NCI-H460 (cell line): ENCODE data around the gene KNDC1. TPM values are rescaled to one million over a fixed set of nuclear protein-coding genes. Genes with fewer than 3 reads are reported as not detected.

Source experiments
- DNase-seq: peaks from one replicate; pipeline ENCODE4 v3.0.0-alpha.2; 2016; ENCODE audit warnings: low read depth; ENCODE audit errors: extremely low read depth
- total RNA-seq: library from RNA; depleted of rRNA; stranded (reverse); fragments of >200 nt; shearing (Covaris generic); gene quantifications from 2 replicates; pipeline ENCODE4 v1.2.3, GENCODE V29; 2014

The KNDC1 gene
- total RNA-seq, 1 experiment from 2014 or later, result 1.1 TPM

GRCh38 chr10:133187906-133188681 lies 28.1 kb downstream of the KNDC1 start:
- DNase-seq, result no peak

DNA sequence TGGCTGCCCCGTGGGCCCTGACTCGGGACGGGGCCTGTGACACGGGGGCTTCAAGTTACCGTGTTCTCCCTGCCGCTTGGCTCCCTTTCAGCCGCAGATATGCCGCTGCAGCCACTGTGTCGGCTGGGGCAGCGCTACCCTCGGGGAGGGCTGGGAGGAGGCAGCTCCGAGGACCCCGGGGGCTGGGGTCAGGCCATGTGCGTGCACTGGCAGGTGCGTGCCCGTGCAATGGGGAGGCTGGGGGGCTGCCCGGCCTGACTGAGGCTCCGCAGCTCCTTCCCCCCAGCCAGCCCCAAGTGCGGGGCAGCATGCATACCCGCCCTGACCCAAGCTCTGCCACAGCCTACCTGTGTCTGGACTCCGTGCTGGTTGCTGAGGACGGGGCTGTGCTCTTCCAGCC lies 29.2 kb downstream of the KNDC1 start:
- DNase-seq, result no peak

DNA sequence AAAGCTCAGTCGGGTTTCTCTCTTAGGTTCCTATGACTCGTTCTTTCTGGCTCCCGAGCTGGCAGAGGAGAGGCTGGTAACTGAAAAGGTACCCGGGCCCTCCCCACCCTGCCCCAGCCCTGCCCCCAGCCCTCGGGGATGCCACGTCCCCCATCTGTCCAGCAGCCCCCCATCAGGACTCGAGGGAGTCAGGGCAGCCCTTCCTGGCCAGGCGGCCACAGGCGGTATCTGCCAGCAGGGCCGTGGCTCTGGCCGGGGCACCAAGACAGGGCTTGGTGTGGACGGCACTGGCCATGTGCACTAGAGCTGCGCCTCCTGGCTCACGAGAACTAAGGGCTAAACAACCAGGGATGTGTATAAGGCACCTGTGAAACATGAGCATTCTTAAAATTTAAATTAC lies 29.7 kb downstream of the KNDC1 start:
- no peak for DNase-seq

- DNase-seq, result no peak
Observed at GRCh38 chr10:133190225-133190624, 30.2 kb downstream of the KNDC1 start.

DNA sequence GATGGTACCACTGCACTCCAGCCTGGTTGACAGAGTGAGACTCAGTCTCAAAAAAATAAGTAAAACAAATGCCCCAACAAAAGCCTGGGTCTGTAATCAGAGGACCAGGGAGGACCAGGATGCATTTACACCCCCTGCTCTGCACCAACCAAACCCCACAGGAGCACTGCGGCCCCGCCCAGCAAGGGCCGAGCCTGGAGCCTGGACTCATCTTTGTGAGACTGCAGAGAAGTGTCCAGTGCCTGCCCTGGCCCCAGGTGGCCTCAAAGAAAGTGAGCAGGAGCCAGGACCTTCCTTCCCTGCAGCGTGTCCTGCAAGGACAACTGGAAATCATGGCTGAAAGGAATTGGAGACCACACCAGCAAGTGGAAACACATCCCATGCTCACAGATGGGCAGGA lies 31.6 kb downstream of the KNDC1 start:
- DNase-seq, result no peak

DNA sequence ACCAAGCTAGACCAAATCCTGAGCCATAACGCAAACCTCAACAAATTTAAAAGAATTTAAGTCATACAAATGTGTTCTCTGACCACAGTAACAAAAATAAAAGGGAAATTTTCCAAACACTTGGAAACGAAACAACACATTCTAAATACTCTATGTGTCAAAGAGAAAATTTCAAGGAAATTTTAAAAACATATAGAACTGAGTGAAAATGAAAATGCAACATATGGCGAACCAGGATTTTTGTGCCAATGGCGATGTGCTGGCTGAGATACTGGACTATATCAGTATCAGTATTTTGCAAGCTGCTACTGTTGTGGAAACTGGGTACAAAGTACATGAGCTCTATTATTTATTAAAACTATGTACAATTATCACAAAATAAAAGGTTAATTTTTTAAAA lies 34.1 kb downstream of the KNDC1 start:
- no peak for DNase-seq

GRCh38 chr10:133195096-133195495 lies 35.1 kb downstream of the KNDC1 start:
- DNase-seq, result no peak

DNA sequence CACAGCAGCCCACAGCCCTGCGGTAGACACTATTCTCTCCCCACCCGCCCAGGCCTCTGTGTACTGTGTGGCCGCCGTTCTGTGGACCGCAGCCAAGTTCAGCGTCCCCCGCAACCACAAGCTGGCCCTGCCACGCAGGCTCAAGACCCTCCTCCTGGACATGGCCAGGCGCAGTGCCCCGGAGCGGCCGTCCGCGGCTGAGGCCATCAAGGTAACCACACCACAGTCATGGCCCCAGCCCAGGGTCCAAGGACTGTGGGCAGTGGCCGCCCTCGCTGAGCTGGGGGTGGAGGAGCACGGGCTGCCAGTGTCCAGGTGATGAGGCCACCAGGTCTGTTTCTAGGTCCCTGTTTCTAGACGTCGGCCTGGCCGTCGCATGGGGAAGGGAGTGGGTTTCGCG lies 35.6 kb downstream of the KNDC1 start:
- DNase-seq, result no peak

DNA sequence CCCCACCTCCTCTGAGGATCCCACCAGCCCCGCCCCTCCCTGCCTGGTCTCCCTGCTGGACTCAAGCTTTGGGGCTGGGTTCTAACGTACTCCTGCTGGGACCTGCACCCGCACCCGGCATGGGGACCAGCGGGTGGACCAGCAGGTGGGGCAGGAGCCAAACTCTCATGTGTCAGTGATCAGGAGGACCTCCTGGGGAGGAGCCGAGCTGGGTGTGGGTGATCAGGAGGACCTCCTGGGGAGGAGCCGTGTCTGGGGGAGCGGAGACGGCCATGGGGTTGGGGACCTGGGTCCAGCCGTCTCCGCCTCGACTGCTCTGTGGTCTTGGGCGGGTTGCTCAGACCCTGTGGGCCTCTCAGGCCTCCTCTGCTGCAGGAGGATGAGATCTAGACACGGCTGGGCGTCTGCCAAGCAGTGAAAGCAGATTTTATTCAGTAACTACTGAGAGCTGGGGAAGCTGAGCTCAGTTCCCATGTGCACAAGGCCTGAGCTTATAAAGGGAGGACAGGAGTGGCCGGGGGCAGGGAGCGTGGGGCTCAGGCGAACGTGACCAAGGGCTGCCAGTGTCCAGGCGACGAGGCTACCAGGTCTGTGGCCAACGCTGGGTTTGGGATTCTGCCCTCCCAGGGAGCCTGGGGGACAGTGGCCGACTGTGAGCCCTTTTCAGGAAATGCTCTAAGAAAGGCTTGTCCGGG lies 36.3 kb downstream of the KNDC1 start:
- DNase-seq, result no peak

GRCh38 chr10:133196936-133197758 lies 37.1 kb downstream of the KNDC1 start:
- no peak for DNase-seq

GRCh38 chr10:133197786-133198185 lies 37.8 kb downstream of the KNDC1 start:
- no peak for DNase-seq

GRCh38 chr10:133198206-133198605 lies 38.2 kb downstream of the KNDC1 start:
- no peak for DNase-seq

DNA sequence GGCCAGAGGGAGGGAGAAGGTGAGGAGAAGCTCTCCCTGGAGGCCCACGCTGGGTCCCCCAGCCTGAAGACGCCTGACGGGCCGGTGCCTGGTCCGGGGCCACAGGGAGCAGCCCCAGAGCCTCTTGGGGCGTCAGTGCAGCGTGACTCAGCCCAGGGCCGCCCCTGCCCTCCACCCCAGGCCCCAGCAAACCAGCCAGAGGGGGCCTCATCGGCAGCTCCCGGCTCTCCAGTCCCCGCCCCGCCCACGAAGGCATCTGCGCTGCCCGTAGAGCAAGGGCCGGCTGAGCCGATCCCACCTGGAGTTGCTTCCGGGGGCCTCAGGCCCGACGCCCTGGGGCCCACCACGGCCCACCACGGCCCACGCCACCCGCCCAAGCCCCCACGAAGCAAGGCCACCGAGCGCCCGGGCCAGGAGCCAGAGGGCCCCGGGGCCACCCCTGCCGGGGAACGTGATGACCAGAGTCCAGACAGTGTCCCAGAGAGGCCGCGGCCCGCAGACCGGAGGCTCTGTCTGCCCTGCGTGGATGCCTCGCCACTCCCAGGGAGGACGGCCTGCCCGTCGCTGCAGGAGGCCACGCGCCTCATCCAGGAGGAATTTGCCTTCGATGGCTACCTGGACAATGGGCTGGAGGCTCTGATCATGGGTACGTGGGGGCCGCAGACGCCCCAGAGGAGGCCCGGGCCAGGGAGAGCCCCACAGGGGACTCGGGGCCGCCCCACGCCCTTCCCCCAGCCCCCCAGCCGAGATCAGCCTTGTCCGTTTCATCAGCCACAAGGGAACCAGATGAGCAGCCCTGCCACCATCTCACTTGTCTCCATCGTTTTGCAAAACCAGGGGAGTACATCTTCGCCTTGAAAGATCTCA lies 38.8 kb downstream of the KNDC1 start:
- DNase-seq, result no peak

DNA sequence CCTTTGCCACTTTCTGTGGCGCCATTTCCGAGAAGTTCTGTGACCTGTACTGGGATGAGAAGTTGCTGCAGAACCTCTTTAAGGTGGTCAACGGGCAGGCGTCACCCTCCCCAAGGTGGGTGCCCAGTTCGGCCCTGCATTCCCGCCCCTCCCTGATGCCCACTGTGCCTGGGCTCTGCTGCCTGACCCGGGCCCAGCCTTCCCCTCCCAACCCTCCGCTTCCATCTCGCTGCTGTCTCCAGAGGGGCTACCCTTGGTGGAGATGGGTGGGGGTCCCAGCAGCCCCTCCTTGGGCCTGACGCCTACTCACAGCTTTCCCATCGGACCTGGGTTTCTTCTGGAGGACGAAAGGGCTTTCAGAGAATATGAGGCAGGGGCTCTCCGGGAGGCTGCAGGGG lies 39.5 kb downstream of the KNDC1 start:
- DNase-seq, result no peak

- DNase-seq, result no peak
Observed at GRCh38 chr10:133199992-133200611, 40.1 kb downstream of the KNDC1 start.

GRCh38 chr10:133200621-133201031 lies 40.6 kb downstream of the KNDC1 start:
- no peak for DNase-seq

GRCh38 chr10:133201151-133201947 lies 41.3 kb downstream of the KNDC1 start:
- DNase-seq, result no peak

DNA sequence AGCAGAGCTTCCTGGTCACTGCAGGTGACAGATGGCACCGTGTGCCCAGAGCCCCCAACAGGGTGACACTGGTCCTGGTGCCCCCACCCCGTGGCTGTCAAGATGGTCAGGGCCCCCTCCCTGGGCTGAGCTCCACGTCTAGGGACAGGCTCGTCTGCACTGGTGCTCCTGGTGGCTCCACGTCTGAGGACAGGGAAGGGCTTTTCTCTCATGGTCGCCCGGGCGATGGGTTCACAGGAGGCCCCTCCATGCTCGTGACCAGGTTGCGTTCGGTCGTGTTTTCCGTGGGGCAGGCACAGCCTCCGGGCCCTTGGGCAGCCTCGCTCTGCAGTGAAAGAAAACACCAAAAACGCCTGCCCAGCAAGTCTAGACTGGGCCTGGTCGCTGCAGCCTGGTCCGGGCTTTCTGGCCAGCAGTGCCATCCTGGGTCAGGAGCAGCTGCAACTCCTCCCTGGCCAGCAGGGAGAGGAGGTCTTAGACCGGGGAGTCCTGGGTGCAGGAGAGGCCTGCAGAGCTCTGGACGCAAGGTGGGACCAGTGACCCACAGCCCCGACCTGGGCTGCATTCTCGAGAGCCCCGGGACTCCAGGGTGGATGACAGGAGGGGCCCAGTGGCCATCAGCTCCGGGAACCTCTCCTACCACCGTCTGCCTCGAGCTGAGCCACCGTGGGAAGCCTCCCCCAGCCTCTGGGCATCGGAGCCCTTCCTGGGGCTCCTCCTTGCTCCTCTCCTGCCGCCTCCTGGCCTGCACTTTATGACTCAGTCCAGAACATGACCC lies 42.1 kb downstream of the KNDC1 start:
- DNase-seq, result no peak
